Loucy (cell line): ENCODE measurements around the gene NSMCE1.

Experiments used
- H2AFZ ChIP-seq: fragments of 200-600 bp; sonication (generic); 2 replicates; pipeline ENCODE4 v1.6.0; 2016; ENCODE audit warnings: antibody characterized with exemption, mild to moderate bottlenecking, low read length, moderate library complexity
- H3F3A ChIP-seq: fragments of 200-600 bp; 2 replicates; pipeline ENCODE4 v1.6.0; 2016; ENCODE audit warnings: antibody characterized with exemption, low read depth, mild to moderate bottlenecking
- H3K27me3 ChIP-seq: fragments of 200-600 bp; sonication (generic); 2 replicates; pipeline ENCODE4 v1.6.1; 2014; ENCODE audit warnings: low read length, mild to moderate bottlenecking; ENCODE audit not compliant: insufficient read depth, poor library complexity, severe bottlenecking
- H3K36me3 ChIP-seq: fragments of 200-600 bp; sonication (generic); 2 replicates; pipeline ENCODE4 v1.6.1; 2016; ENCODE audit warnings: low read length; ENCODE audit not compliant: insufficient read depth
- H3K4me1 ChIP-seq: fragments of 200-600 bp; sonication (generic); 2 replicates; pipeline ENCODE4 v1.5.1; 2014; ENCODE audit warnings: low read length, mild to moderate bottlenecking; ENCODE audit not compliant: insufficient read depth, poor library complexity, severe bottlenecking
- H3K4me2 ChIP-seq: fragments of 200-600 bp; sonication (generic); 2 replicates; pipeline ENCODE4 v1.6.0; 2014; ENCODE audit warnings: antibody characterized with exemption, low read length, low read depth, mild to moderate bottlenecking; ENCODE audit not compliant: poor library complexity, severe bottlenecking
- H3K4me3 ChIP-seq: fragments of 200-600 bp; sonication (generic); 2 replicates; pipeline ENCODE4 v1.5.1; 2014; ENCODE audit warnings: low read length, mild to moderate bottlenecking, mixed read lengths; ENCODE audit not compliant: poor library complexity, severe bottlenecking
- H3K79me2 ChIP-seq: fragments of 200-600 bp; sonication (generic); 2 replicates; pipeline ENCODE4 v1.6.1; 2014; ENCODE audit warnings: low read length; ENCODE audit not compliant: insufficient read depth
- H3K9ac ChIP-seq: fragments of 200-600 bp; sonication (generic); 2 replicates; pipeline ENCODE4 v1.6.0; 2014; ENCODE audit warnings: mild to moderate bottlenecking, low read depth, low read length, moderate library complexity; ENCODE audit not compliant: poor library complexity, severe bottlenecking
- H3K9me2 ChIP-seq: fragments of 200-600 bp; sonication (generic); replicated peaks from 2 replicates; pipeline ENCODE4 v1.6.1; 2016; ENCODE audit warnings: low read depth, low read length, mixed read lengths
- H3K9me3 ChIP-seq: fragments of 200-600 bp; sonication (generic); 2 replicates; pipeline ENCODE4 v1.6.1; 2014; ENCODE audit warnings: mild to moderate bottlenecking, antibody characterized with exemption, low read length, low read depth; ENCODE audit not compliant: insufficient read depth
- H4K20me1 ChIP-seq: fragments of 200-600 bp; sonication (generic); 2 replicates; pipeline ENCODE4 v1.6.0; 2014; ENCODE audit warnings: antibody characterized with exemption, low read length, mild to moderate bottlenecking; ENCODE audit not compliant: insufficient read depth, poor library complexity, severe bottlenecking
- EZH2phosphoT487 ChIP-seq: fragments of 200-600 bp; IDR thresholded peaks from 2 replicates; pipeline ENCODE4 v1.6.1; 2018; ENCODE audit warnings: antibody characterized with exemption, mild to moderate bottlenecking, moderate library complexity, borderline replicate concordance
- TF ChIP-seq, protein P1 (sequence below): fragments of 200-600 bp; sonication (generic); conservative IDR thresholded peaks from 2 replicates; pipeline ENCODE4 v1.5.1; 2014; ENCODE audit warnings: mild to moderate bottlenecking, antibody characterized with exemption, low read length

Gene NSMCE1

DNA sequence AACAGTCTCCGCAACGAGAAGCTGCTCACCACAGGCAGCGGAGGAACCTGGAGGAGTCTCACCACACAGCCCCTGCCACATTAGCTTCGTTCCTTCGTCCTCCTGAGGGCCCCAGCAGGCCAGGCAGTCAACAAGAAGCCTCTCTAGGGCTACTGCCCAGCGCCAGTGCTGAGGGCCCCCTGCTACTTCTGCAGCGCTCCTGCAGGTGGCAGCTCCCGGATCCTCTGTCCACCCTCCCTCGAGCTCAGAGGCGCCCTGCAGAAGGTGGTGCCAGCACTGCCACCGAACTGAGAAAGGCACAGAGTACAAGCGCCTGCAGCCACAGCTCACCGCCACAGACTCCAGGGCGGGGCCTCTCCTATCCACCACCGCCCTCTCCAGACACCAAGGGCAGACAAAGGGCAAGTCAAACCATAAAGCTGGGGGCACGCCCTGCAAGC lies 38.0 kb downstream of the NSMCE1 start:
- no peaks in the 10 kb centered on the region for H4K20me1 ChIP-seq
- H3F3A ChIP-seq = peaks cover 4% of the 10 kb centered on the region; the same call in 1 of the 2 replicates
- peaks cover 55% of the 10 kb centered on the region for H3K4me1 ChIP-seq
- H3K9me2 ChIP-seq = no peaks in the 10 kb centered on the region
- peak overlapping the region; percentile 54 for H3K9ac ChIP-seq
- H3K4me3 ChIP-seq = peak overlapping the region; percentile 8
- H3K27me3 ChIP-seq = no peaks in the 10 kb centered on the region
- H2AFZ ChIP-seq = no peak overlapping the region
- peaks cover 8% of the 10 kb centered on the region; the same call in 1 of the 2 replicates for H3K79me2 ChIP-seq
- TF ChIP-seq EZH2phosphoT487 = no peak
- TF ChIP-seq, protein P1, sequence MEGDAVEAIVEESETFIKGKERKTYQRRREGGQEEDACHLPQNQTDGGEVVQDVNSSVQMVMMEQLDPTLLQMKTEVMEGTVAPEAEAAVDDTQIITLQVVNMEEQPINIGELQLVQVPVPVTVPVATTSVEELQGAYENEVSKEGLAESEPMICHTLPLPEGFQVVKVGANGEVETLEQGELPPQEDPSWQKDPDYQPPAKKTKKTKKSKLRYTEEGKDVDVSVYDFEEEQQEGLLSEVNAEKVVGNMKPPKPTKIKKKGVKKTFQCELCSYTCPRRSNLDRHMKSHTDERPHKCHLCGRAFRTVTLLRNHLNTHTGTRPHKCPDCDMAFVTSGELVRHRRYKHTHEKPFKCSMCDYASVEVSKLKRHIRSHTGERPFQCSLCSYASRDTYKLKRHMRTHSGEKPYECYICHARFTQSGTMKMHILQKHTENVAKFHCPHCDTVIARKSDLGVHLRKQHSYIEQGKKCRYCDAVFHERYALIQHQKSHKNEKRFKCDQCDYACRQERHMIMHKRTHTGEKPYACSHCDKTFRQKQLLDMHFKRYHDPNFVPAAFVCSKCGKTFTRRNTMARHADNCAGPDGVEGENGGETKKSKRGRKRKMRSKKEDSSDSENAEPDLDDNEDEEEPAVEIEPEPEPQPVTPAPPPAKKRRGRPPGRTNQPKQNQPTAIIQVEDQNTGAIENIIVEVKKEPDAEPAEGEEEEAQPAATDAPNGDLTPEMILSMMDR = peak; percentile 62
- H3K36me3 ChIP-seq = no peaks in the 10 kb centered on the region
- H3K4me2 ChIP-seq = peak overlapping the region; percentile 41
- H3K9me3 ChIP-seq = no peaks in the 10 kb centered on the region

DNA sequence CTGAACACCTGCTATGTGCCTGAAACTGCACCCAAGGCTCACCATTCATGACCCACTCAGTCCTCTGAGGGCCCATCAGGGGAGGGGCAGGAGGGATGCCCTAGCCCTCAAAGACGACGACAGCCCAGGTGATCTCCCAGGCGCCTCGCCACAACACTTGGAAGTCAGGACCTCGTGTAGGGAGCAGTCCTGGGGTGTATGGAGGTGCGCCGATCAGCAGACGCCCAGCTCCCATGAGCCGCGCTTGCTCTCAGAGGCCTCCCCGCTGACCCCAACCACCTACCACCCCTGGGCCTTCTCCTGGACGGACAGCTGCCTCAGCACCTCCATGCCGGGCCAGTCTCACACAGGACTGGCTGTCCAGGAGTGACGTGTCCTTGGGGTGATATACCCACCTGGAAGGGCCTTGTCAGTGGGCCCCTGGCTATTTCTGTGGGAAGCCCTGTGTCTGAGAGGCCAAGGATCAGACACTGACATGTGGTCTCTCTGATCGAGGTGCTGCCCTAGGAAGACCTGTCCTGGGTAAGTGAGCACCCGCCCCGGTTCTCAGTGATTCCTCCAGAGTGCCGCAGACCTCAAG lies 38.6 kb downstream of the NSMCE1 start:
- Histone ChIP-seq H3K9me3 (no peaks in the 10 kb centered on the region), H3K4me1 (peaks cover 49% of the 10 kb centered on the region), H4K20me1 (no peaks in the 10 kb centered on the region), H3K4me3 (no peak overlapping the region), H3F3A (peaks cover 4% of the 10 kb centered on the region; the same call in 1 of the 2 replicates), H3K36me3 (no peaks in the 10 kb centered on the region), H3K9me2 (no peaks in the 10 kb centered on the region), H3K9ac (peak overlapping the region; percentile 54), H3K4me2 (peak overlapping the region; percentile 41), H3K79me2 (peaks cover 8% of the 10 kb centered on the region; the same call in 1 of the 2 replicates), H3K27me3 (no peaks in the 10 kb centered on the region), H2AFZ (no peak overlapping the region)
- TF ChIP-seq, protein P1 = no peak
- TF ChIP-seq EZH2phosphoT487 = no peak

DNA sequence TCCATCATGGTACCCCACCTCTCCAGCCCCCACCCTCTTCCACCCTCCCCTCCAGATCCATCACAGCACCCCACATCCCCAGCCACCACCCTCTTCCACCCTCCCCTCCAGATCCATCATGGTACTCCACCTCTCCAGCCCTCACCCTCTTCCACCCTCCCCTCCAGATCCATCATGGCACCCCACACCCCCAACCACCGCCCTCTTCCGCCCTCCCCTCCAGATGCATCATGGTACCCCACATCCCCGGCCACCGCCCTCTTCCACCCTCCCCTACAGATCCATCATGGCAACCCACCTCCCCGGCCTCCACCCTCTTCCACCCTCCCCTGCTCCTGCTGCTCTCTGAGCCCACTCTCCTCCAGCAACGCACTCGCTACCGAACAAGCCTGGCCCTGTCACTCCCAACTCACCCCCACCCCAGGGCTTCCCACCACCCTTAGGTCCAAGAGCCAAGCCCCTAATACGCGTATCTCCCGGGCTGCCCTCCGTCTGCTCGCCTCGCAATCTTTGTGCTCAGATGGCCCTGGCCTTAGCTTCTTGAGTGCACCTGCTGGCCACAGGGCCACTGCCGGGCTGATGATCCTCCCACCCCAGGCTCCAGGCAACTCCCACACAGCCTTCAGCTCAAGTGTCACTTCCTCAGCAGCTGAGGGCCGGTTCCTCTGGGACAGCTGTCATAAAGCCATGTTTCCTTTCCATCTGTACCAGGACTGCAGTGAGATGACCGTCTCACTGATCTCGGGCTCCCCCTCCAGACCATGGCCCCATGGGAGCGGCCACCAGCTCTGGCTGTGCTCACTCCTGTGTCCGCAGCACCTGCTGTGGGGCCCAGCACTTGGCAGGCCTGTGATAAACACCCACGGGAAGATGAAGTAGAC lies 39.7 kb downstream of the NSMCE1 start:
- TF ChIP-seq, protein P1 = no peak
- TF ChIP-seq EZH2phosphoT487 = no peak
- Histone ChIP-seq H4K20me1 (no peaks in the 10 kb centered on the region), H3K4me2 (no peak overlapping the region), H2AFZ (no peak overlapping the region), H3K4me3 (no peak overlapping the region), H3K79me2 (peaks cover 7% of the 10 kb centered on the region; the same call in 1 of the 2 replicates), H3K27me3 (no peaks in the 10 kb centered on the region), H3K4me1 (peaks cover 39% of the 10 kb centered on the region), H3K9me3 (no peaks in the 10 kb centered on the region), H3K9me2 (no peaks in the 10 kb centered on the region), H3K36me3 (no peaks in the 10 kb centered on the region; the same call in 1 of the 2 replicates), H3F3A (no peaks in the 10 kb centered on the region; the same call in 1 of the 2 replicates), H3K9ac (no peak overlapping the region)
